NCI-H446 (cell line): ENCODE results near the gene KCNMB1.
A peak's percentile ranks its signal among the peaks of the same experiment; 100 is the strongest.

ENCODE experiments used
- DNase-seq, 2 experiments: peaks; one replicate each; lab custom pipeline; 2025; lab: John Stamatoyannopoulos, UW

KCNMB1 gene, protein sequence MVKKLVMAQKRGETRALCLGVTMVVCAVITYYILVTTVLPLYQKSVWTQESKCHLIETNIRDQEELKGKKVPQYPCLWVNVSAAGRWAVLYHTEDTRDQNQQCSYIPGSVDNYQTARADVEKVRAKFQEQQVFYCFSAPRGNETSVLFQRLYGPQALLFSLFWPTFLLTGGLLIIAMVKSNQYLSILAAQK

DNA sequence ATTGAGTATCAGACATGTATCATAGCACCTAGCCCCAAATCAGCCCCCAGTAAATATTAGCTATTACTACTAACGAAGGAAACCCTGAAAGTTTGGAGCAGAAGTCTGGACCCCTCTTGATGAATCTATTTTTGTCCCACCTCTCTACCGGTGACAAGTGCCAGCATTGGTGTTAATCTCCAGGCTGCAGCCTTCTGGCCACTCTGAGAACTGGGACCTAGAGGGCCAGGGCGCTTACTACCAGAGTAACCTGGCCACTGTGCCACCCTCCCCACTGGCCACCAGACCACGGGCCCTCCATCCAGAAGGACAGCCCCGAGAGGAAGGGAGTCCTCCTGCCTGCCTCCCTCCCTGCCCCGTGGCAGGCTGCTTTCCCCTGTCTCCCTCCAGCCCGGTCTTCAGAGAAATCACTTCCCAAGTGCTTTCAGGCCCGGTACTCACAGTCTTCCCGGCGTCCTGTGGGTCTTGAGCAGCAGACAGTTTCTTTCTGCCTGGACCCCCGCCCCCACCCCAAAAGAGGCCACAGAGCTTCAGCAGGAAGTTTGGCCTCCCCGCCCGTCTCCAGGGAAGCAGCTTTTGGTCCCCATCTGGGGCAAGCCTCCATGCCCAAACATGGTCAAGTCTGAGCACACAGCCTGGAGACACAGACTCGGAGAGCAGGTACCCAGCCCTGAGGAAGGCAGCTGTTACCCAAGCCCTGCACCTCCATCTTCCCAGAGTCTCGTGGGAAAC lies at the start of gene KCNMB1:
TSS of gene KCNMB1 (minus strand) at position 550 of the 732 bp plus-strand sequence. CDS start 3,920 bp downstream, outside the sequence.
- DNase-seq, result no peak

DNA sequence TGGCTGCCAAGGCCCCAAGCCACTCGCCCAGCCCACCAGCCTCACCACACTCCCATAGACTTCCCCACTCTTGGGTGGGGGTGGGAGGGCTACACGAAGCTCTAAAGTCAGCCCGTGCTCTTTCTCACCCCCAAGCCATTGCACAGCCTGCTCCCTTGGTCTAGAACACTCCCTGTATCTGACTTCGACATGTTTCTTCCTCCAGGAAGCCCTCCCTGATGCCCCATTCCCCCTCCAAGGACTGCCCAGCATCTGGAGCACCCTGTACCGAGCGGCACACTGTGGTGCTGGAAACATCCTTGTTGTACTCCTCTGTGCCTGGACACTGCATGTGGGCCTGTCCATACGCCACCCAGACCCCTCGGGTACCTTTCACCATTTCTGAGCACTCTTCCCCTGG lies 49.4 kb upstream of the KCNMB1 start:
- no peak for DNase-seq

DNA sequence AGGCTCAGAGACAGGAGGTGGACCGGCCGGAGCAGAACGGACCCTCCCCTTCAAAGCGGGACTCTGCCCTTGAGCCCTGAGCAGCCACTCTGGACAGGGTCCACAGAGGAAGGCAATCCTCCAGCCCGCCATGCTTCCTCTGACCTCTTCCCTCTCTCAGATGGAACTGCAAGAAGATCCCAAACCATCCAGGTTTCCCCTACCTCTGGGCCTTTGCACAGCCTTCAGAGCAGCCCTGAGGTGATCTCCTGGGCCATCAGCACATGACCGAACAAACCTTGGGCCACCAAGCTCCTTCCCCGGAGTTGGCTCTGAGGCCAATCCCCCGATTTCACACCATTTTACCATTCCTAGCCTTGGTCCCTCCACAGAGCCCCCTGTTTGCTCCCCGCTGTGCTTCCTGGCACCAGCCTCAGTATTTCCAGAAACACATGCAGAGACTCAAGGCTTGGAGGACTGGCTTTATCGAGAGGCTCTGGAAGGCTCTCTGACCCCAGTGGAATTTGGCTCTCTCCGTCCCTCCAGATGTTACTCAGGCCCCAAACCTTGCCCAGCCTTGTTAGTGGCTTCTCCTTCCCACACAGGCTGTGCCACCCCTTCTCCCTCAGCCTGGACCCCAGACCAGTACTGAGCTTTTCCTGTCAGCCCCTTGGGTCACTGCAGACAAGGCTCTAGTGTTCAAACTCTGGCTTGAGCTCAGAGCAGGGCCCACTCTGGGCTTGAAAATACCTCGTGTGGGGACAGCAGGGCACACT lies 48.6 kb upstream of the KCNMB1 start:
- DNase-seq, result no peak

DNA sequence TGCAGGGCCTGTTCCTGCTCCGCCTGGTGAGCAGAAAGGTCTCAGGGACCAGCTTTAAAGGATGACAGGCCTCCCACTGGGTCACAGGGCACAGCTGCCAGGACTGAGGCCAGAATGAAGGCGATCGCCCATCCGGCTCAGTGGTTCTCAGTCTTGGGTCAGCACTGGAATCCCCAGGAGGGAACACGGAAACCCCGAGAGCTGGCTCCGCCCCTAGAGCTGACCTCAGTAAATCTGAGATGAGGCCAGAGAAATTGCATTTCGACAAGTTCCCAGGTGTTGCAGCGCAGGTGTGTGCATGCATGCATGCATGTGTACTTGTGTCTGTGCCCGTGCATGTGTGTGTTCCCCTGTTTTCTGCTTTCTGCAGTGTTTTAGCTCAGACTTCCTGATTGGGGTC lies 47.2 kb upstream of the KCNMB1 start:
- DNase-seq, result no peak

DNA sequence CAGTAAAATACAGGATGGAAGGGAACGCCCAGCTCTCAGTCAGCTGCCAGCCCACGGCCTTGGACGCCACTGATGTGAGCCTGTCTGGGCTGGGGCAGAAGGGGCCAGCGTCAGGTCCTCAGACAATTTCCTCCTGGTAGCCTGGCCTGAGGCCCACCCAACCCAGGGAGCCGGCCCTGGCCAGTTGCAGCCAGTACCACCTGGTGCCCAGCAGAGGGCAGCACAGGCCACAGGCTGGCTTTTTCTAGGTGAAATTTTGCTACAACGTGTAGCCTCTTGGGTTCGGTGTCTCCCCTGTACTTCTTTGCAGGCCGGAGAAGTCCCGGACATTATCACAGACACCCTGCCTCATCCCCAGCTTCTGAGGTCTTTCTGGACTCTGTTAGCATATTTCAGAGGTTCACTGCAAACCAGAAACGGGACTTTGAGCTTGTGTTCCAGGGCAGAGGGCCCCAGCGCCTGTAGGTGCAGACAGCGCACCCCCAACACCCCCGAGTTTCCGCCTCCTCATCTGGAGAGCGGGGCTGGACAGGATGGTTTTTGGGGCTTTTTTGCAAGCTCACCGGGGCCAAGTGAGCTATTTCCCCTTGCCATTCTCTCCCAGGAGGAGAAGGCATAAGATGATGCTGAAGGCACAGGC lies 45.9 kb upstream of the KCNMB1 start:
- peak in 1 of 2 experiments; percentile 38 for DNase-seq

DNA sequence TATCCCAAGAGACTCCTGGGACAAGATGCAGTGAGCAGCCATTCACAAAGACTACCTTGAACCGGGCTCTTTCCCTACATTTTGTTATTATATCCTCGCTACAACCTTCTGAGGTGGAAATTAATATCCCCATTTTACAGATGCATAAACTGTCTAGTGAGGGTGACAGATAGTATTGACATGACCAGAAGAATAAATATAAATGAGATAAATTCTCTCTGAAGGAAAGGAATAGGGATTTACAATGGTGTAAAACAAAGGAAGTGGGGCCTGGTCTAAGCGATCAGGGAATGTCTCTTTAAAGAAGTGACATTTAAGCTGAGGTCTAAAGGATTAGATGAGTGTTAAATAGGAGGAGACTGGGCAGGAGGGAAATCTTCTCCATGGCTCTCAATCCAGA lies 43.5 kb upstream of the KCNMB1 start:
- no peak for DNase-seq

DNA sequence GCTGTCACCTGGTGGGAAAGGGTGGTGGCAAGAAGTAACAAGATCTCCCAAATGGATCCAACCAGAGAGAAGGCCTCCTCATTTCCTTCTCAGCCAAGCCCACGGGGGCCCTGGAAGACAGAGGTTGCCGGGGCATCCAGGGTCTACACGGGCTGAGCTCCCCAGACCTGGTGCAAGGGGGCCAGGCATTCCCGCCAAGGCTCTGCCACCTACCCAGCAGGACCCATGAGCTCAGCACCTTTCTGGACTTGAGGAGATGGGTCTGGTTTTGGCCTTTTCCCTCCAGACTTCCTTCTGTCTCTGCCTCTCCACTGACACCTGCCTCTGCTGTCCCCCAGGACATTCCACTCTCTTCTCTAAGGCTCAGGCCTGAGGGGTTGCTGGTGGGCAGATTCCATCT lies 42.4 kb upstream of the KCNMB1 start:
- no peak for DNase-seq

DNA sequence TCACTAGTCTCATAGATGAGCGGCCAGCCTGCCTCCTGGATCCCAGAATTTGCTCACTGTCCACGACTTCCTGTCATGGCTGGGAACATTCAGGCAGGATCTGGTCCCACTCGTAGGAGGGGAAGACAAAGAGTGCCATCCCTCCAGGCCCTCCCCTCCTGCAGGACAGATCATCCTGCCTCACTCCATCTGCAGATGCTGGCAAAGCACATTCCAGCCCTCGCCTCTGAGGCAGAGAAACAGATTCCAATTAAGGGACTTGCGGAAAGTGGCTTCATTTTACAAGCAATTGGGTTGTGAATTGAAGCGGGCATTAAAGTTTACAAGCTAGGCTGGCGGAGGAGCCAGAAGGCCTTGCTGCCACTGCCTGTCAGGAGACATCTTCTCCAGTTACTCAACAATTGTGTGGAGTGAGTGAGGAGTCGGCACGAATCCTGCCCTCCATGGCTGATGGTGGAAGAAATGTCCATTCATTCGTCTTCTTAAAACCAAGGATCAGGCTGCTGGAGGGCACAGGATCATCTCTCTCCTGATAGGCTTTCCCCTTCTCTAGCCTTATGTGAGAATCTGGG lies 41.8 kb upstream of the KCNMB1 start:
- no peak for DNase-seq

DNA sequence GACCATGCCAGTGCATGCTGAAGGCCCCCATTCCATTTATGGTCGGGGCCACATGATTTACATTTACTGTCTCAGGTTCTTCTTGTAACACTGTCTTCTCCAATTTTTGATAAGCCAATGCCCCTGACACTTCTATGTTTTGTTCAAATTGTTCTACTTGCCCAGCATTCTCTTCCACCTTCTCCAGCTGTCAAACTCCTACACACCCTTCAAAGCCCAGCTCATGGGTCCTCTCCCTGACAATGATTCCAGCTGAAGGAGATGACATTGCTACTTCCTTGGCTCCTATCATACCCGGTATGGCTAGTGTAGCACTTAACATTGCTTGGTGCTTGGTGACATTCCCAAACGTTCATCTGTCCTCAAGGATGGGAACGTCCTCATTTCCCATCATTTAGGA lies 41.1 kb upstream of the KCNMB1 start:
- DNase-seq, result no peak

DNA sequence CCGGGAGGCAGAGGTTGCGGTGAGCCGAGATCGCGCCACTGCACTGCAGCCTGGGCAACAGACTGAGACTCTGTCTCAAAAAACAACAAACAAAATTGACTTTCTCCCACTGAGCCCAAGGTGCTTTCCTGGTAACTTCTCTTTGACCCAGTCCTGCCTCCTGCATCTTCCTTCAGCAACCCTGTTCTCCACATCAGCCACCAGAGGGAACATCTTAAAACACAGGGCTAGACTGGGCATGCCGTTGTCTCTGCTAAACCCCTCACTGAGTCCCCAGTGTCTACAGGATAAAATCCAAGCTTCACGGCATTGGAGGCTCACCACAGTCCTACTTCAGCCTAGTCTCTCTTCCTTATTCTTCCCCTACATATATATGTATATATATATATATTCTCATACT lies 39.8 kb upstream of the KCNMB1 start:
- no peak for DNase-seq

DNA sequence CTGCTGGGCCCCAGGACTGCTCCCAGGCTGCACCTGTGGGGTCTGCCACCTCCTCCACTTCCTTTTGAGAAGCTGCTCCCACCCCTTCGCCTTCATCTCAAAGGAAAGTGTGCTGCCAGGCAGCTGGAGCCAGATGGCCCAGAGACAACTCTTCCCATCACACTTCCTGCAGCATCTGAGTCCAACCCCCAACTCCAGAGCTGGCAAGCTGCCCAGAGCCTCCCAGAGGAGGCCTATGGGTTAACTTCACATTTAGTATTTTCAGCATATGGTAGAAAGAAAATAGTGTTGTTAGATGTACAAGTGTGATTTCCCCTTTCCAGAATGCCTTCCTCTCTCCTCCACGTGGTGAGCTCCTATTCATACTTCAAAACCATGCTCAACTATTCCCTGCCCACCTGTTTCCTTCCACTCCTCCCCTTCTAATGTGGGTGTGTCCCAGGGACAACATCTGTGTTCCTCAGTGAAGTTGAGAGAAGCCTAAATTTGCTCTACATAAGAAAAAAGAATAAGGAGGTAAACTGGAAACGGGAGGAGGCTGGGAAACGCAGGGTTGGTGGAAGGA lies 38.6 kb upstream of the KCNMB1 start:
- DNase-seq, result peak in 1 of 2 experiments; percentile 40

DNA sequence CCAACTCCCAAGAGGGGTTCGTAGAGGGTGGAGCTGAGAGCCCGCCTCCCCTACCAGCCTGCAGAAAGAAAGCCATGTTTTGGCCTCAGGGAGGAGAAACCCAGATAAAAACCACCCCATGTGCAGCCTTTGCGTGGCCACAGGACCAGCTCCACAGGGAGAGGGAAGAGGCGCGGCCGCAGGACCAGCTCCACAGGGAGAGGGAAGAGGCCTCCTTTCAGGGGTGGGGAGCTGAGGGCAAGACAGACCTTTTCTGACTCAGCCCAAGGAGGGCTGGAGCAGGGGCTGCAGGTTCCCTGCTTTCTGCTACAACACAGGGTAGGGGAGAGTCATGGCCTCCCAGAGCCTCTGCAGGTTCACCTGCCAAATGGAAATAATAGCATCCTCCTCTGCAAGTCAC lies 37.6 kb upstream of the KCNMB1 start:
- no peak for DNase-seq

DNA sequence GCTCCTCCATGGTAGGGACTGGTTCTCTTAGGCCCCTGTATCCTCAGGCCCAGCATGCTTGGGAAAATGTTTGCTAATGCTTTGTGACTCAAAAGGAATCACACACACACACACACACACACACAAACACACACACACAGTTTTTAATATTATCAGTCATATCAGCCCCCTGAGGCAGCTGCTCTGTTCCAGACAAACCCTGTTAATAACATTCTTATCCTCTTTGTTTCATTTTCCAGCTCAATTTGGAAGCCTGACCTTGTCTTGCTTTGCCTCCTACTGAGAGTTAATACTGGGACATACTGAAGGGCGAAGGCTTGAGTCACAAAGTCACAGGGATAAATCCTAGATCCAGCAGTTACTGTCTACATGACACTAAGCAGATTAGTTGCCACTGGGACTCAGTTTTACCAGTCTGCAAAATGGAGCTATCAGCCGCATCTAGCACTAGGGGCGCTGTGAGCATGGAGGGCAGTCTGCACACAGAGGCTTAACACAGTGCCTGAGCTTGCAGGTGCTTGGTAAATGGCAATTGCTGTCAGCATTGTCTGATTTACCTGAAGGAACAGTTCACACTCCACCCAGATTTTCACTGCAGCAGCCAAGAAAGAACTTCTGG lies 37.1 kb upstream of the KCNMB1 start:
- DNase-seq, result no peak

DNA sequence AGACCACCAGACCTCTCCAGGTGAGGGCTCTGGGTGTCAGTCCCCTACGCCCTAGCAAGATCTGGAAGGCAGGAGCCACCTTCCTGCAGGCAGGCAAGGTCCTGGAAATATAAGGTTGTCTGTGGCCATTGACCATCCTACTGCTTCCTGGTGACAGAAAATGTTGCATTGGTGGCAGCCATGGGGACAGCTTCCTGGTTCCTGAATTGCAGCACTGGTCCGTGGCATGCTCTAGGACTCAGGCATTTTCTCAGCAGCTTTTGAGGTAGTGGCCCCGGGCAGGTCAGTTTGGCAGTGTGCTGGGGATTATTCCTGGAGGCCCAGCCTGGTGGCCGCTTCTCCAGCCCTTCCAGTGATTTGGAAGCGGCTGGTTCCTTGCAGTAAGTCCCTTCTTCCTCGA lies 36.6 kb upstream of the KCNMB1 start:
- no peak for DNase-seq

DNA sequence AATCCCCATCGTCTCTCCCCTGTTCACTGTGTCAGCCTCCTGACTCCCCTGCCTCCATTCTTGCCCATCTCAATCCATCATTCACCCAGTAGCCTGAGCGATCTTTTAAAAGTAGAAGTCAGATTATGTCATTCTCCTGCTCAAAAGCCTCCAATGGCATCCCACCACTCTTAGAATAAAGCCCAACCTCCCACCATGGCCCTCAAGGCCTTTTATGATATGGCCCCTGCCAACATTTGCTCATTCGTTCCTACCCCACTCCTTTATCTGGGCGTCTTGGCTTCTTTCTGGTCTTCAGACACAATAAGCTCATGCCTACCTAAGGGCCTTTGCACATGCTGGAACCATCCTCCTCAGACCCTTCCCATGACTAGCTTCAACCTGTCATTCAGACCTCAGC lies 35.5 kb upstream of the KCNMB1 start:
- no peak for DNase-seq

DNA sequence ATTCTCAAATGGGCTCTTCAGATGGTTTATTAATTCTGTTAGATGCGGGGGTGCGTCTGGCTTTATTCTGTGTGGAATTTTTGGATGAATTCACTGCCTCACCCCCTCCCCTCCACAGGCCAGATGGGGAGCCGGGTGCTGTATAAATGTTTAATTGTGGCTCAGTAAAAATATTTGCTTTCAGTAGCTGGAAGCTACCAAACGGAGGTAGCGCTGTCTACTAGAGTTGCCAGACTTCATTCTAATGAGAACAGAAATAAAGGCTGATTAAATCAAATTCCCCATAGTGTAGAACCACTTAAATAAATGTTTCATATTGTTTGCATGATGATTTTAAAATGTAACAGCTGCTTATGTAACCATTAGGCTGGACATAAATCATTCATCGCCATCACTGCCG lies 34.5 kb upstream of the KCNMB1 start:
- no peak for DNase-seq

DNA sequence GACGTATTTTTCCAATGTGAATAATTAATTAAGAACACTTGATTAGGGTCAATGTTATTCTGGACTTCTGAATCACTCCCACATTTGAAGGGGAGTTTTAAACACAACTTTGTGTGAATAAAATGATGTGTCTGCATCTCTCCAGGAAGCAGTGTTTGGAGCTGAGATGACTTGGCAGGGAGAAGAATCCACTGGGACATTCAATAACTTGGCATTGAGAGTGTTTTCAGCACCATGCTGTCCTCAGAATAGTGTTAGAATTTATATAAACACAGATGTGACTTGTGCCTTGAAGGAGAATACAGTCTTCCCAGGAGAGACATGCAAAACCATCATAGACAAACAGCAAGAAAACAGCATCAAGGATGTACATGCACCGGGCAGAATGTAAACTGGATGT lies 32.7 kb upstream of the KCNMB1 start:
- DNase-seq, result no peak

DNA sequence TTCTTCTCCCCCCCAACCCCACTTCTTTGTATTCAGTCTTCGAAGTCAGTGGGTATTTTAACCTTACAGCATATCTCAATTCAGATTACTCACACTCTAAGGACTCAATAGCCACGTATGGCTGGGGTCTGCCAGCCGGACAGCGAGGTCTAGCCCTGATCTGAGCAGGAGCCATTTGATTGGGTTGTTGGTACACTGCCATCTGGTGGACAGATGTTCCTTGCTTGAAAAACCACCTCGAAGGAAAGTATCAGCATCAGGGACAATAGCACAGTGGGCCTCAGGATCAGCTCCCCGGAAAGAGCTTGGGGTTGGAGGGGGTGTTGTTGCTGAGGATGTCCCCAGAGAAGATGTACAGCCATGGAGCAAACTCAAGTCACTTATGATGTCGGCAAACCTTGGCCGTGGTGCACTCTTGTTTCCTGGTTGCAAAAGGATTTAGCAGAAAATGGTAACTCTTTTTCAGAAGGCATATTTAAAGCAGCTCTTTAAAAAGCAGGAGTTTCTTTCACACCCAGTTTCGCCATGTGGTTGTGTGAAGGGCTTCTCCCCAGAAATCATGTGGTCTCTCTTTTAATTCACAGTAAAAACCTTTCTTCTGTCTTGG lies 31.7 kb upstream of the KCNMB1 start:
- DNase-seq, result peak; percentile 3 to 53

DNA sequence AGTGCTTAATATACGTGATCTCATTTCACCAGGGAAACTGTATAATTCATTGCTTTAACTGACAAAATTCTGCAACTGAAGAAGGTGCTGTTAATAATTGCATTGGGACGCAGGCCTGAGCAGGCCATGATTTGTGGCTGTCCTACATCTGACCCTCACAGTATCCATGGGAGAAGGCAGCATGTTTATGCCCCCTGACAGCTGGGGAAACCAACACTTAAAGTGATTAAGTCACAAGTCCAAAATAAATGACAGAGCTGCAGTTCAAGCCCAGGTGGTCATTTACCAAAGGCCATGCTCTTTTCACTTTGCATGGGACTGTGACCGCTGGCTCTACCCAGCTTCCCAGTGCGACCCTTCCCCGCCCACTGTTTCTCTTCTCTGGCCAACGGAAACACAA lies 30.5 kb upstream of the KCNMB1 start:
- DNase-seq, result no peak

DNA sequence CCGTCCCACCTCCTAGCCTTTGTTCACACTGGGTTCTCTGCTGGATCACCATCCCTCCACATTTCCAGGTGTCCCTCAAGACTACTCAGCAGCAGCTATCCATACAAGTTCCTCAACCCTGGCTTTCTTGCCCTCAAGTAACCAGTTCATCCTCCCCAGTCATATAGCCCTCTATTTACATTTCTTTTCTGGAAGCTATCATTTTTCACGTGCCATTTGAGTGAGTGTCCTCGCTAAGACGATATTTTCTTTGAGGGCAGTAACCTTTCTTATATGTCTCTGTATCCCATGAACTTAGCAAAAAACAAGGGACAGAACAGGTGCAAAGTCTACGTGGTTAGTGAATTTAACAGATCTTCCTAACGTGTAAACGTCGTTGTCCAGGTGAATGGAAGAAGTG lies 29.6 kb upstream of the KCNMB1 start:
- no peak for DNase-seq

DNA sequence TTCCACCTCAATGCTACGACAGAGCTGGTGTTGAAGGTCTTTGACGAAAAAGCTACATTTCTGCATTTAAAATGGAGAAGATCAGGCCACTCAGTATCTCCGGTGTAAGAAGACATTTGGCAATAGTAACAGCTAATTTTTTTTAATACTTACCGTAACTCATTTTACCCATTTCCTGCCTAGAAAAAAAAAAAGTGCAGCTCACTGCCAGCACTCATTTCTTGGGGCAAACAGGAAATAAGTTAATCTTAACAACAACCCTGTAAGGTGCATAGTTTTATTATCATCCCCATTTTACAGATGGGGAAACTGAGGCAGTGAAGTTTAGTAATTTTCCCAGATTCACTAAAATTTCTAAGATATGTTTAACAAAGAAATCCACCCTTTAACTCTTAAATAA lies 27.4 kb upstream of the KCNMB1 start:
- DNase-seq, result no peak
